ENCODE results near the gene TRIM46. TPM values are rescaled to one million over a fixed set of nuclear protein-coding genes. Genes with fewer than 3 reads are reported as not detected.
A peak's percentile ranks its signal among the peaks of the same experiment; 100 is the strongest.

Gene TRIM46
- total and polyA plus RNA-seq, 9 of the 15 experiments (the other 6 are each of a cell fraction or from before 2014, with no cell fraction given) = 0.05 to 0.60 (median 0.16) TPM; not detected in 3

GRCh38 chr1:155196103-155196892 lies 22.6 kb downstream of the TRIM46 start:
- WGBS (ENCODE audit: insufficient coverage, low coverage, missing lambda C conversion rate) = 78% methylated on average over 6 of the region's 6 CpGs
- Histone ChIP-seq H3K27ac (ENCODE audit: extremely low read depth, low read depth, low read length) (no peak overlapping the region), H3K27me3 (ENCODE audit: control insufficient read depth in 2 of 2, insufficient read depth in 2 of 2, low read length in 2 of 2) (no peaks in the 10 kb centered on the region), H3K9me1 (ENCODE audit: control insufficient read depth, insufficient read depth, low read length) (no peaks in the 10 kb centered on the region), H3K4me2 (ENCODE audit: insufficient read depth, low read length) (0 out of 2 replicates have a peak overlapping the region, but pooled peaks have one; percentile 78), H3K79me2 (ENCODE audit: control insufficient read depth, insufficient read depth, low read length) (peaks cover 30% of the 10 kb centered on the region), H2AFZ (ENCODE audit: low read depth, low read length) (no peak overlapping the region), H4K20me1 (replicated peaks; ENCODE audit: control insufficient read depth, insufficient read depth, low read length) (no peaks in the 10 kb centered on the region), H3K9me3 (replicated peaks; ENCODE audit: control insufficient read depth, insufficient read depth, low read depth, low read length) (no peaks in the 10 kb centered on the region), H3K9ac (ENCODE audit: insufficient read depth in 1 of 2, low read depth in 2 of 2, low read length in 2 of 2) (peak overlapping the region in 1 of 2 experiments; percentile 98; a peak in 2 of 4 replicates), H3K4me1 (replicated peaks in 1 of 2; ENCODE audit: control insufficient read depth in 2 of 2, insufficient read depth in 2 of 2, low read length in 2 of 2) (peaks cover 19 to 50% of the 10 kb centered on the region in 2 experiments), H3K36me3 (ENCODE audit: control insufficient read depth, insufficient read depth, low read length) (peaks cover 35% of the 10 kb centered on the region; the same call in 2 of the 3 replicates), H3K4me3 (no peak overlapping the region)
- intact Hi-C loops (cut with micrococcal nuclease) (no loop called here), in situ Hi-C loops (cut with MboI) (no loop called here)
- BruUV-seq (replicated peaks) = no TSS peak
- ChIA-PET POLR2A (interaction anchor here (0.5 to 0.9 kb wide), 4 partner anchors 11 to 364 kb away, joined by 3 to 4 read pairs (median 3); partner anchors contain the start of gene THBS3), CTCF (ENCODE audit: low intra/inter-chr PET ratio) (no interaction called here)
- FAIRE-seq (no peak), ATAC-seq (no peak), DNase-seq (ENCODE audit: extremely low read depth in 1 of 4, low spot score in 3 of 4) (no peak)
- TF ChIP-seq NCOA6 (IDR thresholded peaks at IDR 0.05) (no peak), TRIM24 (IDR thresholded peaks at IDR 0.05) (no peak), RFX1 (IDR thresholded peaks at IDR 0.05) (peak; percentile 64; the same call in 1 of the 2 replicates)

- no peaks in the 10 kb centered on the region for H4K20me1 ChIP-seq (replicated peaks; ENCODE audit: control insufficient read depth, insufficient read depth, low read length)
- BruUV-seq (replicated peaks) = no TSS peak
- ATAC-seq (no peak), FAIRE-seq (no peak), DNase-seq (ENCODE audit: extremely low read depth in 1 of 4, low spot score in 3 of 4) (no peak)
- in situ Hi-C loops (cut with MboI) (no loop called here), intact Hi-C loops (cut with micrococcal nuclease) (no loop called here)
- H3K4me2 ChIP-seq (ENCODE audit: insufficient read depth, low read length) = no peak overlapping the region
- no peak overlapping the region for H3K4me3 ChIP-seq
- no peaks in the 10 kb centered on the region for H3K9me1 ChIP-seq (ENCODE audit: control insufficient read depth, insufficient read depth, low read length)
- peaks cover 19 to 49% of the 10 kb centered on the region in 2 experiments for H3K4me1 ChIP-seq (replicated peaks in 1 of 2; ENCODE audit: control insufficient read depth in 2 of 2, insufficient read depth in 2 of 2, low read length in 2 of 2)
- no peaks in the 10 kb centered on the region for H3K9me3 ChIP-seq (replicated peaks; ENCODE audit: control insufficient read depth, insufficient read depth, low read depth, low read length)
- ChIA-PET CTCF (ENCODE audit: low intra/inter-chr PET ratio) (no interaction called here), POLR2A (no interaction called here)
- no peaks in the 10 kb centered on the region for H3K27me3 ChIP-seq (ENCODE audit: control insufficient read depth in 2 of 2, insufficient read depth in 2 of 2, low read length in 2 of 2)
- H3K36me3 ChIP-seq (ENCODE audit: control insufficient read depth, insufficient read depth, low read length) = peaks cover 35% of the 10 kb centered on the region; the same call in 2 of the 3 replicates
- TF ChIP-seq TEAD4 (IDR thresholded peaks at IDR 0.05; ENCODE audit: low read length) (no peak), TEAD4 (CRISPR knock-in tag; IDR thresholded peaks at IDR 0.05; ENCODE audit: borderline replicate concordance) (no peak), KAT7 (CRISPR knock-in tag; IDR thresholded peaks at IDR 0.05; ENCODE audit: borderline replicate concordance) (no peak), ZNF830 (CRISPR knock-in tag; IDR thresholded peaks at IDR 0.05) (no peak), POLR2G (IDR thresholded peaks at IDR 0.05; ENCODE audit: low read depth, low read length) (0 out of 2 replicates have a peak, but pooled peaks have one; percentile 23), E2F1 (CRISPR knock-in tag; IDR thresholded peaks at IDR 0.05) (no peak)
- 93% methylated on average over 20 of the region's 20 CpGs for WGBS (ENCODE audit: insufficient coverage, low coverage, missing lambda C conversion rate)
- H2AFZ ChIP-seq (ENCODE audit: low read depth, low read length) = no peak overlapping the region
- H3K9ac ChIP-seq (ENCODE audit: insufficient read depth in 1 of 2, low read depth in 2 of 2, low read length in 2 of 2) = peak overlapping the region in 1 of 2 experiments; percentile 72; a peak in 2 of 4 replicates
- peaks cover 27% of the 10 kb centered on the region for H3K79me2 ChIP-seq (ENCODE audit: control insufficient read depth, insufficient read depth, low read length)
- no peak overlapping the region for H3K27ac ChIP-seq (ENCODE audit: extremely low read depth, low read depth, low read length)
These were observed 23.4 kb downstream of the TRIM46 start for GRCh38 chr1:155196893-155197638.
